Activated T-helper 2 cell treated with anti-CD3 and anti-CD28 coated beads, Interferon-gamma antibody, Interleukin-2, Interleukin-4, amounts not matched to agents 10 μg/mL and 5 μg/mL and 100 μg/mL, durations not matched to agents 14 hours and 24 hours and 36 hours (primary cell): ENCODE data around the gene OXCT1. TPM values are rescaled to one million over a fixed set of nuclear protein-coding genes. Genes with fewer than 3 reads are reported as not detected.
"Not testable (repeated sequence)": the region's sequence is repeated elsewhere in the genome, so short reads cannot be mapped to it uniquely, and the experiment has no call there.

Experiments
- DNase-seq: peaks from one replicate; pipeline ENCODE4 v3.0.0; 2021; ENCODE audit warnings: low spot score
- H3K27ac Mint-ChIP-seq: one replicate; pipeline ENCODE4 v1.8.0; 2021; ENCODE audit warnings: mixed read lengths
- H3K27me3 Mint-ChIP-seq: one replicate; pipeline ENCODE4 v1.8.0; 2021; ENCODE audit warnings: low read depth, mixed read lengths
- H3K36me3 Mint-ChIP-seq: one replicate; pipeline ENCODE4 v1.8.0; 2021; ENCODE audit warnings: low read depth, mixed read lengths
- H3K4me1 Mint-ChIP-seq: one replicate; pipeline ENCODE4 v1.8.0; 2021; ENCODE audit warnings: low read depth, mixed read lengths
- H3K4me3 Mint-ChIP-seq: one replicate; pipeline ENCODE4 v1.8.0; 2021; ENCODE audit warnings: low read depth, mild to moderate bottlenecking, moderate library complexity, mixed read lengths
- H3K9me3 Mint-ChIP-seq: one replicate; pipeline ENCODE4 v1.8.0; 2021; ENCODE audit warnings: mixed read lengths
- intact Hi-C: fragments of 100-400 bp; cut with micrococcal nuclease; formaldehyde crosslinking; loops from one replicate; pipeline ENCODE4 v1.15.1; 2023
- total RNA-seq: library from RNA; stranded (reverse); gene quantifications from 2 replicates; pipeline ENCODE4 v1.2.3, GENCODE V29; 2022

OXCT1 gene
- total RNA-seq, 1 donor from 2014 or later = 123 TPM

DNA sequence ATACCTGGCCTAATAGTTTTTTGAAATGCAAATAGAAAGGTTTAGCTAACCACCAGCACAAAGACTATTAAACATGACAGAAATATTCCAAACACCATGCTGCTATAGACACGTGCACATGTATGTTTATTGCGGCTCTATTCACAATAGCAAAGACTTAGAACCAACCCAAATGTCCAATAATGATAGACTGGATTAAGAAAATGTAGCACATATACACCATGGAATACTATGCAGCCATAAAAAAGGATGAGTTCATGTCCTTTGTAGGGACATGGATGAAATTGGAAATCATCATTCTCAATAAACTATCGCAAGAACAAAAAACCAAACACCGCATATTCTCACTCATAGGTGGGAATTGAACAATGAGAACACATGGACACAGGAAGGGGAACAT, 55.9 kb downstream of the OXCT1 start:
- H3K9me3 Mint-ChIP-seq = not testable (repeated sequence)
- peaks cover 45% of the 10 kb centered on the region for H3K4me1 Mint-ChIP-seq

GRCh38 chr5:41812156-41812555, 58.1 kb downstream of the OXCT1 start:
- Mint-ChIP-seq H3K27me3 (no peaks in the 10 kb centered on the region), H3K9me3 (peaks cover 4% of the 10 kb centered on the region), H3K27ac (no peak overlapping the region), H3K4me3 (no peak overlapping the region), H3K36me3 (peaks cover 49% of the 10 kb centered on the region), H3K4me1 (peaks cover 47% of the 10 kb centered on the region)
- DNase-seq = no peak
- intact Hi-C loops = no loop called here

More for the DNA sequence above, 55.9 kb downstream of the OXCT1 start:
- DNase-seq, intact Hi-C loops, H3K27me3 Mint-ChIP-seq, H3K4me3 Mint-ChIP-seq, H3K27ac Mint-ChIP-seq: not testable (repeated sequence)
- peaks cover 56% of the 10 kb centered on the region for H3K36me3 Mint-ChIP-seq

- no peak for DNase-seq
- H3K27me3 Mint-ChIP-seq = no peaks in the 10 kb centered on the region
- intact Hi-C loops = loop anchor here (5.0 kb wide), 1 partner anchor 33 kb away; no protein-coding TSS in a partner anchor
- no peaks in the 10 kb centered on the region for H3K9me3 Mint-ChIP-seq
- peaks cover 49% of the 10 kb centered on the region for H3K4me1 Mint-ChIP-seq
- H3K27ac Mint-ChIP-seq = peak overlapping the region; percentile 33
- H3K4me3 Mint-ChIP-seq = no peak overlapping the region
- peaks cover 67% of the 10 kb centered on the region for H3K36me3 Mint-ChIP-seq
These were observed 61.1 kb downstream of the OXCT1 start for GRCh38 chr5:41809128-41809527.

GRCh38 chr5:41808294-41808693, 61.9 kb downstream of the OXCT1 start:
- Mint-ChIP-seq H3K4me3 (no peak overlapping the region), H3K27ac (no peak overlapping the region), H3K4me1 (peaks cover 46% of the 10 kb centered on the region), H3K36me3 (peaks cover 71% of the 10 kb centered on the region), H3K27me3 (no peaks in the 10 kb centered on the region), H3K9me3 (no peaks in the 10 kb centered on the region)
- intact Hi-C loops = loop anchor here (5.0 kb wide), 1 partner anchor 34 kb away; no protein-coding TSS in a partner anchor
- no peak for DNase-seq

- H3K4me3 Mint-ChIP-seq = no peak overlapping the region
- DNase-seq = no peak
- peaks cover 15% of the 10 kb centered on the region for H3K4me1 Mint-ChIP-seq
- no peaks in the 10 kb centered on the region for H3K9me3 Mint-ChIP-seq
- peaks cover 74% of the 10 kb centered on the region for H3K36me3 Mint-ChIP-seq
- H3K27ac Mint-ChIP-seq = peak overlapping the region; percentile 65
- no peaks in the 10 kb centered on the region for H3K27me3 Mint-ChIP-seq
- intact Hi-C loops = loop anchor here (5.0 kb wide), 1 partner anchor 45 kb away; no protein-coding TSS in a partner anchor
These were observed 72.6 kb downstream of the OXCT1 start for GRCh38 chr5:41797662-41798061.

GRCh38 chr5:41796061-41796460, 74.2 kb downstream of the OXCT1 start:
- no peak for DNase-seq
- no peaks in the 10 kb centered on the region for H3K9me3 Mint-ChIP-seq
- H3K4me3 Mint-ChIP-seq = no peak overlapping the region
- H3K27me3 Mint-ChIP-seq = no peaks in the 10 kb centered on the region
- H3K4me1 Mint-ChIP-seq = peaks cover 15% of the 10 kb centered on the region
- intact Hi-C loops = loop anchor here (5.0 kb wide), 1 partner anchor 44 kb away; no protein-coding TSS in a partner anchor
- peaks cover 73% of the 10 kb centered on the region for H3K36me3 Mint-ChIP-seq
- H3K27ac Mint-ChIP-seq = peak overlapping the region; percentile 35

DNA sequence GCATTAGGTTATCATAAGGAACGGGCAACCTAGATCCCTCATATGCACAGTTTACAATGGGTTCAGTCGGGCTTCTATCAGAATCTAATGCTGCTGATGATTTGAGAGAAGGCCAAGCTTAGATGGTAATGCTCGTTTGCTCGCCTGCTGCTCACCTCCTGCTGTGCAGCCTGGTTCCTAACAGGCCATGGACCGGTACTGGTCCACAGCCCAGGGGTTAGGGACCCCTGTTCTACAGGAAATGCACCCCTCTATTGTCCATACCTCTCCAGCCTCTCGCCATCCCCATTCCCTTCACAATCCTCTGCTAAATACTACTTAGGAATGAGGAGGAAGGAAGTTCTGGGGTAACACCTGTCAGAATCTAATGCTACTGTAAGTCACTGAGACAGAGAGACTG, 75.1 kb downstream of the OXCT1 start:
- intact Hi-C loops = loop anchor here (5.0 kb wide), 1 partner anchor 43 kb away; no protein-coding TSS in a partner anchor
- Mint-ChIP-seq H3K4me3 (no peak overlapping the region), H3K36me3 (peaks cover 69% of the 10 kb centered on the region), H3K27ac (peak overlapping the region; percentile 1), H3K27me3 (no peaks in the 10 kb centered on the region), H3K9me3 (no peaks in the 10 kb centered on the region), H3K4me1 (peaks cover 13% of the 10 kb centered on the region)
- no peak for DNase-seq

GRCh38 chr5:41794471-41794870, 75.8 kb downstream of the OXCT1 start:
- peaks cover 13% of the 10 kb centered on the region for H3K4me1 Mint-ChIP-seq
- intact Hi-C loops = no loop called here
- H3K27ac Mint-ChIP-seq = no peak overlapping the region
- no peaks in the 10 kb centered on the region for H3K27me3 Mint-ChIP-seq
- H3K9me3 Mint-ChIP-seq = no peaks in the 10 kb centered on the region
- peaks cover 66% of the 10 kb centered on the region for H3K36me3 Mint-ChIP-seq
- no peak overlapping the region for H3K4me3 Mint-ChIP-seq
- no peak for DNase-seq

DNA sequence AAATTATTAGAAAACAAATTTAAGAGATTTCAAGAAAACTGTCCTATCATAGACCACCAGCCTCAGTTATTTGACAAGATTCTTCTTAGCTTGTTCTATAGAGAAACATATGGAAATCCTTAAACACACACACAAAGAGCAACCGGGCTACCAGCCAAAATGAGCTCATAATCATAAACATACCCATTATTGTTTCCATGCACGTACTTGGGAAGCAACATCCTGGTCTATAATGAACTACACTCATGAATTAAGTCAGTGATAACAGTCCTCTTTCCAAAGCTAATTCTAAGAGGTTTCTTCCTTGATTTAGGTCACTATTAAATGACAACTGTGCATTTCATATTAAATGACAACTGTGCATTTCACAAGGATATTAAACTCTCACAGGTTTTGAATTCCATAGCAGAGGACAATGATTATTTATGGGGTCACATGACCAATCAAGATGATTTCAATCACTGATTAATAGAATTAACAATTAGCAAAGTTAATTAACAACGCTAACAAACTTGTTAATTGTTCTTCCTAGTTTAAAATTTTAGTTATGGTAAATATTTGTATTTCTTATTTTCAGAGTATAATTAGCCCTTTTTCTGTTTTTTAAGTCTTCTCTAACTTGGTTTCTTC, 77.0 kb downstream of the OXCT1 start:
- Mint-ChIP-seq H3K36me3 (peaks cover 69% of the 10 kb centered on the region), H3K4me1 (peaks cover 14% of the 10 kb centered on the region), H3K4me3 (no peak overlapping the region), H3K27me3 (no peaks in the 10 kb centered on the region), H3K27ac (no peak overlapping the region), H3K9me3 (no peaks in the 10 kb centered on the region)
- no peak for DNase-seq
- intact Hi-C loops = no loop called here

DNA sequence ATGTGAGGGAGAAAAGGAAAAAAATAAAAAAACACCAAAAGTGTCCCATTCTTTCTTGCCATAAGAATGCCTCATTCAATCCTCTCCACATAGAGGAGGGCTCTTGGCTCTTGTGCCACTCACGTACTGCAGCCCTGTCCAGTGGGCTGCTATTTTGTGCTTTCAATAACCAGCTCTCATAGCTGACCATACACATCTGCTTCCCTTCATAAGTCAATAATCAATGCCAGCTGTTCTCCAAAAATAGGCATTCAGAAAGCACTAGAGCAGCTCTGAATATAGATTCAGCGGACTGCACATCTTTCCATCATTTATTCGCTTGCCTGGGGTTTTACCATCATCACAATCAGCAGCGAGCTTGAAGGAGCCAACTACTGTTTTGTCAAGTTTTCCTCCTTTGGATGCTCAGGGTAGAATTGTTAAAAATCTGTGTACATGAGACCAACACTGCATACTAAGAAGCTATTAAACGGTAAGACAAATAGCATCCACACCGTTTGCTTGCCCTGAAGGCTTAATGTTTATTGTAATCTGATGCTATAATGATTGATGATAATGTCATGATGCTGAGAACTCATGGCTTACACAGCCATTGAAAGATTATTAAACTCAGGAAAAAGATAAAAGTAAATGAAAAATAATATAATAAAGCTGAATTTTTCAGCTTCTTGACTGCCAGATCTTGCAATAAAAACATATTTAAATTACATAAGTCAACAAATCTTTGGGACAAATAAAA, 80.0 kb downstream of the OXCT1 start:
- H3K4me1 Mint-ChIP-seq = peaks cover 6% of the 10 kb centered on the region
- H3K27me3 Mint-ChIP-seq = no peaks in the 10 kb centered on the region

GRCh38 chr5:41789434-41789833, 80.8 kb downstream of the OXCT1 start:
- intact Hi-C loops = no loop called here
- H3K4me1 Mint-ChIP-seq = peaks cover 8% of the 10 kb centered on the region
- H3K36me3 Mint-ChIP-seq = peaks cover 63% of the 10 kb centered on the region
- no peak overlapping the region for H3K4me3 Mint-ChIP-seq
- DNase-seq = no peak
- no peaks in the 10 kb centered on the region for H3K9me3 Mint-ChIP-seq
- H3K27me3 Mint-ChIP-seq = no peaks in the 10 kb centered on the region
- no peak overlapping the region for H3K27ac Mint-ChIP-seq

More for the DNA sequence above, 80.0 kb downstream of the OXCT1 start:
- H3K27ac Mint-ChIP-seq = no peak overlapping the region
- no peaks in the 10 kb centered on the region for H3K9me3 Mint-ChIP-seq
- no peak for DNase-seq
- H3K36me3 Mint-ChIP-seq = peaks cover 67% of the 10 kb centered on the region
- intact Hi-C loops = no loop called here
- no peak overlapping the region for H3K4me3 Mint-ChIP-seq

DNA sequence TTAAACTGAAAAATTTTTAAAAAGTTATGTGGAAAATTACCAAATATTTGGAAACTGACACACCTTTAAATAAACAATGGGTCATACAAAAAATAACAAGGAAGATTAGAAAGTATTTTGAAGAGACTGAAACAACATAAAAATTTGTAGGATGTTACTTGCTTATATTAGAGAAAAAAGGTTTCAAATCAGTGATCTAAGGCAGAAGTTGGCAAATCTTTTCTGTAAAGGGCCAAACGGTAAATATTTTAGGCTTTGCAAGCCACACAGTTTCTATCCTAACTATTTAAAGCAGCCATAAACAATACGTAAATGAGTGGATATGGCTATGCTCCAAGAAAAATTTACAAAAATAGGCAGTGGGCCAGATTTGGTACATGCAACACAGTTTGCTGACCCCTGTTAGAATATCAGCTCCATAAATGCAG, 81.3 kb downstream of the OXCT1 start:
- intact Hi-C loops = no loop called here
- no peaks in the 10 kb centered on the region for H3K27me3 Mint-ChIP-seq
- no peak for DNase-seq
- H3K9me3 Mint-ChIP-seq = no peaks in the 10 kb centered on the region
- H3K27ac Mint-ChIP-seq = no peak overlapping the region
- no peak overlapping the region for H3K4me3 Mint-ChIP-seq
- peaks cover 63% of the 10 kb centered on the region for H3K36me3 Mint-ChIP-seq
- H3K4me1 Mint-ChIP-seq = peaks cover 8% of the 10 kb centered on the region

- DNase-seq = no peak
- intact Hi-C loops = no loop called here
- peaks cover 8% of the 10 kb centered on the region for H3K4me1 Mint-ChIP-seq
- H3K36me3 Mint-ChIP-seq = peaks cover 63% of the 10 kb centered on the region
- H3K27ac Mint-ChIP-seq = no peak overlapping the region
- H3K4me3 Mint-ChIP-seq = no peak overlapping the region
- no peaks in the 10 kb centered on the region for H3K27me3 Mint-ChIP-seq
- H3K9me3 Mint-ChIP-seq = no peaks in the 10 kb centered on the region
These were observed 83.0 kb downstream of the OXCT1 start for GRCh38 chr5:41787265-41787664.
